NB4 (cell line): ENCODE measurements around the gene PTCH2.

Experiments
- DNase-seq: peaks from one replicate; pipeline ENCODE4 v3.0.0; 2010; ENCODE audit warnings: low read depth
- H3K4me3 ChIP-seq: one replicate; pipeline ENCODE4 v1.5.1; 2011; ENCODE audit warnings: mild to moderate bottlenecking, low read depth, low read length, moderate library complexity
- CTCF ChIP-seq: IDR thresholded peaks from one replicate; pipeline ENCODE4 v1.5.1; 2012; ENCODE audit warnings: low read depth, low read length
- MAX ChIP-seq: IDR thresholded peaks from 2 replicates; pipeline ENCODE4 v1.6.1; 2011; ENCODE audit warnings: low read depth, low read length
- MYC ChIP-seq: IDR thresholded peaks from 2 replicates; pipeline ENCODE4 v1.6.1; 2011; ENCODE audit warnings: low read depth, low read length
- POLR2A ChIP-seq: IDR thresholded peaks from 2 replicates; pipeline ENCODE4 v1.6.1; 2011; ENCODE audit warnings: mild to moderate bottlenecking; ENCODE audit not compliant: insufficient read length; ENCODE audit errors: extremely low read depth

The PTCH2 gene

GRCh38 chr1:44790968-44791801 lies 51.9 kb downstream of the PTCH2 start:
- H3K4me3 ChIP-seq: no peak overlapping the region
- TF ChIP-seq POLR2A (no peak), CTCF (no peak), MYC (no peak), MAX (no peak)
- DNase-seq: no peak

- TF ChIP-seq POLR2A (no peak), CTCF (no peak), MYC (no peak), MAX (no peak)
- no peak within 1 kb of the TSS for H3K4me3 ChIP-seq
- no peak for DNase-seq
These were observed 54.8 kb downstream of the PTCH2 start, which contains the start of gene BEST4 for GRCh38 chr1:44788120-44788860. BEST4 (minus strand) TSS chr1:44788170; CDS start chr1:44787705, 465 bp downstream.

GRCh38 chr1:44787506-44787905 lies 55.5 kb downstream of the PTCH2 start:
- DNase-seq: no peak
- TF ChIP-seq CTCF (no peak), MYC (no peak), POLR2A (no peak), MAX (no peak)

GRCh38 chr1:44786841-44787426 lies 56.1 kb downstream of the PTCH2 start:
- no peak overlapping the region for H3K4me3 ChIP-seq
- DNase-seq: no peak
- TF ChIP-seq POLR2A (no peak), MYC (no peak), MAX (no peak), CTCF (no peak)

More at GRCh38 chr1:44787506-44787905, 55.5 kb downstream of the PTCH2 start:
- no peak overlapping the region for H3K4me3 ChIP-seq

GRCh38 chr1:44786138-44786840 lies 56.8 kb downstream of the PTCH2 start:
- H3K4me3 ChIP-seq: no peak overlapping the region
- TF ChIP-seq MYC (no peak), CTCF (peak; percentile 74), POLR2A (no peak)
- DNase-seq: peak; percentile 53
